NT2/D1 (cell line): ENCODE measurements around the gene OR3A1.

Source experiments
- SUZ12 ChIP-seq: IDR thresholded peaks from 2 replicates; pipeline ENCODE4 v1.6.1; 2011; ENCODE audit not compliant: insufficient read length, insufficient read depth; ENCODE audit errors: extremely low read depth
- YY1 ChIP-seq: IDR thresholded peaks from 2 replicates; pipeline ENCODE4 v1.6.1; 2011; ENCODE audit not compliant: insufficient read length, insufficient read depth
- ZNF274 ChIP-seq: IDR thresholded peaks from 2 replicates; pipeline ENCODE4 v1.6.1; 2011; ENCODE audit warnings: mild to moderate bottlenecking, low read depth, low read length

DNA sequence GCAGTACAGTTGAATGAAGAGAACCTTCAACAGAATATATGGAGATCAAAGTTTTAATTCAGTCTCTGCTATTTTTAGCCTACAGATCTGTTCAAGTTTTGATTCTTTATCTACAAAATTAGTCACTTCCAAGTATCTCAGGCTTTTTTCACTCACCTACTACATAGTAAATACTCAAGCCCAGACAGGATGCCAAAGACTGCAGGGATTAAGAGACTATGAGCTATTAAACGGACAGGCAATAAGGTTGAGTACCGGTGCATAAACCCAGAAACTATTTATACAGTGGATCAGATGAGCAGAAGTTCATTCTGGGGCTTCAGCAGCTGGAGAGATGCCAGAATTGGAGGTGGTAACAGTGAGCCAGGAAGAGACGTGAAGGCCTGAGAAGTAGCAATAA lies 18.7 kb upstream of the OR3A1 start:
- TF ChIP-seq YY1 (no peak), ZNF274 (no peak), SUZ12 (no peak)
